MCF 10A (cell line): Measurements from ENCODE around the gene FBXL4. TPM values are rescaled to one million over a fixed set of nuclear protein-coding genes. Genes with fewer than 3 reads are reported as not detected.

Source experiments
- Bru-seq: library from RNA; stranded (reverse); fragments of 400-500 nt; gene quantifications from one replicate; lab custom pipeline; 2021; lab: Mats Ljungman, UMichigan
- BruChase-seq, 2 experiments: library from RNA; stranded (reverse); fragments of 400-500 nt; gene quantifications; one replicate each; lab custom pipeline; 2021; lab: Mats Ljungman, UMichigan
- BruUV-seq: library from RNA; stranded (reverse); fragments of 400-500 nt; replicated peaks from 2 replicates; lab custom pipeline; 2021; lab: Mats Ljungman, UMichigan
- CTCF ChIA-PET: fragments of 300-600 bp; sonication (Branson Sonifier 250); formaldehyde crosslinking; extraction: SDS; loops from one replicate; lab custom pipeline; 2021; ENCODE audit warnings: antibody characterized with exemption, inconsistent platforms; lab: Yijun Ruan, JAX
- POLR2A ChIA-PET: fragments of 300-600, 350-650 bp; sonication (Branson Sonifier 250); formaldehyde crosslinking; extraction: SDS; loops from one replicate; lab custom pipeline; 2020; ENCODE audit warnings: antibody characterized with exemption, inconsistent platforms; lab: Yijun Ruan, JAX
- DNase-seq: peaks from one replicate; pipeline ENCODE4 v3.0.0-alpha.2; 2018; ENCODE audit not compliant: unreplicated experiment
- H3K27ac Mint-ChIP-seq: one replicate; pipeline ENCODE4 v1.8.0; 2022; ENCODE audit warnings: mild to moderate bottlenecking, low read depth, mixed read lengths; ENCODE audit not compliant: unreplicated experiment
- H3K27me3 Mint-ChIP-seq: one replicate; pipeline ENCODE4 v1.8.0; 2022; ENCODE audit warnings: mixed read lengths; ENCODE audit not compliant: insufficient read depth, unreplicated experiment
- H3K36me3 Mint-ChIP-seq: one replicate; pipeline ENCODE4 v1.8.0; 2022; ENCODE audit warnings: mild to moderate bottlenecking, moderate library complexity, mixed read lengths; ENCODE audit not compliant: insufficient read depth, unreplicated experiment
- H3K4me1 Mint-ChIP-seq: one replicate; pipeline ENCODE4 v1.8.0; 2022; ENCODE audit warnings: mixed read lengths; ENCODE audit not compliant: insufficient read depth, unreplicated experiment
- H3K4me3 Mint-ChIP-seq: one replicate; pipeline ENCODE4 v1.8.0; 2022; ENCODE audit warnings: mild to moderate bottlenecking, moderate library complexity, mixed read lengths; ENCODE audit not compliant: unreplicated experiment
- H3K9me3 Mint-ChIP-seq: one replicate; pipeline ENCODE4 v1.8.0; 2022; ENCODE audit warnings: mixed read lengths; ENCODE audit not compliant: unreplicated experiment
- intact Hi-C: fragments of 100-400 bp; cut with micrococcal nuclease; formaldehyde crosslinking; loops from 2 replicates; pipeline ENCODE4 v1.14.1; 2022
- long read RNA-seq: library from polyadenylated mRNA; stranded (forward); transcript quantifications from one replicate; pipeline ENCODE4 v2.0.0, GENCODE V29; 2022
- total RNA-seq: library from RNA; stranded (reverse); gene quantifications from 2 replicates; pipeline ENCODE4 v1.2.3, GENCODE V29; 2022
- TF ChIP-seq, protein P1 (sequence below): fragments of 200-600 bp; IDR thresholded peaks from one replicate; pipeline ENCODE4 v1.8.0; 2022; ENCODE audit warnings: antibody characterized with exemption, mild to moderate bottlenecking; ENCODE audit not compliant: unreplicated experiment

Gene FBXL4
- total RNA-seq (11.3 and 15.7 TPM in 2 replicates), Bru-seq, nascent RNA (percentile 85 among the genes with signal in this experiment), BruChase-seq, experiment 1, labeled RNA remaining after a 6-hour chase (percentile 79 among the genes with signal in this experiment), BruChase-seq, experiment 2, labeled RNA remaining after a 2-hour chase (percentile 86 among the genes with signal in this experiment)
- long read RNA-seq, full-length matches to known transcripts = 15 of 37 reads
- long read RNA-seq, partial matches to known transcripts = 6 of 37 reads
- long read RNA-seq, other reads (novel, unspliced or antisense) = 16 of 37 reads

DNA sequence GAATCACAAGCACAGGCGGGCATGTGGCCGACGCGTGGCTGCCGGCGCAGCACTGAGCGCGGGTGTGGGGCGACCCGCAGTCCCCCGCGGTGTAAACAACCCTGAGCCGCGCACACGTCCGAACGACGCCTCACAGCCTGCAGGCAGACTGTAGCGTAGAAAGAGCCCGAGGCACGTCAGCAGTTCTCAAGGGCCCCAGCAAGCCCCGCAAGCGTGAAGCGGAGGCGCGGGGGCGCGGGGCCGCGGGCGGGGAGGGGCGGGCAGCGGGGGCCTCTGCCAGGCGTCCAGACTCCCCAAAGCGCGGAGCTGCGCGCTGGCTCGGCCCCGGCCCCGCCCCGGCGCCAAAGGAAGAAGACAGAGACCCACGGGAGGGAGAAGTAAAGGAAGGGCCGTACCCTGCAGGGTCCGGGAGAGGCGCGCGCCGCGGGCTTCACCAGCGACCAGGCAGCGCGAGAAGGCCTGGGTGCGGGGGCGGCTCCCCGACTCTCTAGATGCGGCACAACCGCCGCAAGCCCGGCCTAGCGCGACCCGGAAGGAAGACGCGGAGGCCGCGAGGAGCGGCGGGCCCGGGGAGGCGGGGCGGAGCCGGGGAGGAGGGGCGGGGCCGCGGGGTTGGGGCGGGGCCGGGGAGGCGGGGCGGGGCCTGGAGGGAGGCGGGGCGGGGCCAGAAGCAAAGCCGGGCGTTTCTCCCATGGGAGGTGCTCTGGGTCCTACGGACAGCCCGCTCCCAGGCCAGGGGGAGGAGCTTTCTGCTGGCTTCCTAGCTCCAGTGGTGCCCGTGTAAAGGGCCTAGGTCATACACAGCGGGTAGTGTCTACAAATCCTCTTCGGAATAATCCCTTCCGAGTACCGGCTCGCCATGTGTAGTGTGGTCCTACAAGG lies at the start of gene FBXL4:
FBXL4 (minus strand) TSS at position 536 of the 882 bp plus-strand sequence. CDS start 20,958 bp downstream, outside the sequence.
- POLR2A ChIA-PET = interaction anchor here (0.6 to 1.5 kb wide), 7 partner anchors 10 to 1767 kb away, joined by 3 to 6 read pairs (median 3); no protein-coding TSS in a partner anchor

DNA sequence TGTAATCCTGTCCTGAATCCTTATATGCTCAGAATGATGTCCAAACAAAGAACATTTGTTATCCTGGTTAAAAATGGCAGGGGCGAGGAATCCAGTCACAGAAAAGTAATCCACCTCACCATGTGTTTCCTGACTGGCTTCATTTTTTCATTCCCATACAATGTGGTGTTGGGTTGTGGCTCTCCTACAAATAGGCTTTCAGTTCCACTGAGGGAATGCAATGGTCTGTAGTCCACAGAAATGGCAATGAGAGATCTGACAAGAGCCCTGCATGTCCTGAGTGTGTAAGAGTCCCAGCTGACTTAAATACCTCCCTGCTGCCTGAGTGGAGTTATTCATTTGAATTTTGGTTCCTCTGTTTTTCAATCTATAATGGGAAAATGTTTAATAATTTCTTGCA lies 47.4 kb upstream of the FBXL4 start:
- ChIA-PET POLR2A (no interaction called here), CTCF (no interaction called here)
- BruUV-seq = no TSS peak
- Mint-ChIP-seq H3K4me3 (no peak overlapping the region), H3K4me1 (no peaks in the 10 kb centered on the region), H3K27me3 (peaks cover 60% of the 10 kb centered on the region), H3K36me3 (no peaks in the 10 kb centered on the region), H3K27ac (no peak overlapping the region), H3K9me3 (no peaks in the 10 kb centered on the region)
- intact Hi-C loops = no loop called here
- no peak for DNase-seq
- TF ChIP-seq, protein P1, sequence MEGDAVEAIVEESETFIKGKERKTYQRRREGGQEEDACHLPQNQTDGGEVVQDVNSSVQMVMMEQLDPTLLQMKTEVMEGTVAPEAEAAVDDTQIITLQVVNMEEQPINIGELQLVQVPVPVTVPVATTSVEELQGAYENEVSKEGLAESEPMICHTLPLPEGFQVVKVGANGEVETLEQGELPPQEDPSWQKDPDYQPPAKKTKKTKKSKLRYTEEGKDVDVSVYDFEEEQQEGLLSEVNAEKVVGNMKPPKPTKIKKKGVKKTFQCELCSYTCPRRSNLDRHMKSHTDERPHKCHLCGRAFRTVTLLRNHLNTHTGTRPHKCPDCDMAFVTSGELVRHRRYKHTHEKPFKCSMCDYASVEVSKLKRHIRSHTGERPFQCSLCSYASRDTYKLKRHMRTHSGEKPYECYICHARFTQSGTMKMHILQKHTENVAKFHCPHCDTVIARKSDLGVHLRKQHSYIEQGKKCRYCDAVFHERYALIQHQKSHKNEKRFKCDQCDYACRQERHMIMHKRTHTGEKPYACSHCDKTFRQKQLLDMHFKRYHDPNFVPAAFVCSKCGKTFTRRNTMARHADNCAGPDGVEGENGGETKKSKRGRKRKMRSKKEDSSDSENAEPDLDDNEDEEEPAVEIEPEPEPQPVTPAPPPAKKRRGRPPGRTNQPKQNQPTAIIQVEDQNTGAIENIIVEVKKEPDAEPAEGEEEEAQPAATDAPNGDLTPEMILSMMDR = no peak

More for the DNA sequence above, at the start of gene FBXL4:
- H3K27ac Mint-ChIP-seq = peak within 1 kb of the TSS; percentile 95
- H3K27me3 Mint-ChIP-seq = peaks cover 6% of the 10 kb centered on the region
- no peaks in the 10 kb centered on the region for H3K36me3 Mint-ChIP-seq
- peaks cover 21% of the 10 kb centered on the region for H3K4me1 Mint-ChIP-seq
- intact Hi-C loops = loop anchor here (10.0 kb wide), 1 partner anchor 477 kb away; the partner anchor contains the start of gene PNISR
- DNase-seq = peak; percentile 91
- peak within 1 kb of the TSS; percentile 88 for H3K4me3 Mint-ChIP-seq
- CTCF ChIA-PET = no interaction called here
- no TSS peak for BruUV-seq
- TF ChIP-seq, protein P1 = no peak
- peaks cover 6% of the 10 kb centered on the region for H3K9me3 Mint-ChIP-seq

DNA sequence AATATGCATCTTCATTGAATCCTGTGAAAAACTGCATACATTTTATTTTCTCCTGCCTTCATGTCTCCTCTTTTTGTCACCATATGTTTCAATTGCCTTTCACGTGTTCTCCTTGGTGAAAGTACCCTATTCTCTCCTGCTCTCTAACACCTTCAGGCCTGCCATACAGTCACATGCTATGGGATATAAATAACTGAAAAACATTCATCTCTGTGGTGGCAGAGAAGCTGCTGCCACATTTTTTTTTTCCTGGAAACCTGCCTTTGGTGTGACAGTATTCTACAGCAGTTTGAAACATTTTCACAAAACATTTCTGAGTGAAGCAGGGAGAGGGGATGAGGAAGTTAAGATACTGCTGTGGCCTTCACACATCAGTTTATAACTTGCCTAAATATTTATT lies 44.8 kb upstream of the FBXL4 start:
- no peak overlapping the region for H3K27ac Mint-ChIP-seq
- TF ChIP-seq, protein P1 = no peak
- no peak overlapping the region for H3K4me3 Mint-ChIP-seq
- peaks cover 49% of the 10 kb centered on the region for H3K27me3 Mint-ChIP-seq
- intact Hi-C loops = no loop called here
- ChIA-PET POLR2A (no interaction called here), CTCF (no interaction called here)
- BruUV-seq = no TSS peak
- no peak for DNase-seq
- H3K36me3 Mint-ChIP-seq = no peaks in the 10 kb centered on the region
- no peaks in the 10 kb centered on the region for H3K9me3 Mint-ChIP-seq
- no peaks in the 10 kb centered on the region for H3K4me1 Mint-ChIP-seq

DNA sequence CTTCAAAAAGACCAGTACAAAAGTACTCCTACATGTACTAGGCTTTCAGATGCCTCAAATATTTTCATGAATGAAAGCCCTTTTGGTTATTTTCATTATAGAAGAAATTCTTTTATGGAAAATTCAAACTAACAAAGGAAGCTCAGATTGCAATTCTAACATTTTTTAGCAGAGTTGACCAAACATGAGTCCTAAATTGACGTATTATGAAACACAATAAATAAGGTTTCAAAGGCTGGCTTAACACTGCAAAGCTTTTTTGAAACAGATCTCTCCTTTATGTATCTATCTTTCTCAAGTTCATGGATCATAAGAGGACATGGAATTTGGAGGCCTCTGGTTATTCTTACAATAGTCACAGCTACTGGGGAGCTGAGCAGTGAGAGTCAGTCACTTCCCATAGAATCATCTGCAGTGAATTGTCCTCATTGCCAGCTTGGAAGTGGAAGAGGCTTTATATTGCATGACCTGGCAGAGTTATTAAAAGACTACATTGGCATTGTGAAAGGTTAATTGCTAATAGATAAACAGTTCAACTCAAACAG lies 38.4 kb upstream of the FBXL4 start:
- CTCF ChIA-PET = interaction anchor here (0.7 kb wide), 1 partner anchor 15 kb away, joined by 3 read pairs; no protein-coding TSS in a partner anchor
- BruUV-seq = no TSS peak
- H3K27me3 Mint-ChIP-seq = peaks cover 61% of the 10 kb centered on the region
- no peak overlapping the region for H3K27ac Mint-ChIP-seq
- no peak for DNase-seq
- H3K4me3 Mint-ChIP-seq = no peak overlapping the region
- H3K36me3 Mint-ChIP-seq = no peaks in the 10 kb centered on the region
- TF ChIP-seq, protein P1 = no peak
- POLR2A ChIA-PET = no interaction called here
- intact Hi-C loops = no loop called here
- no peaks in the 10 kb centered on the region for H3K9me3 Mint-ChIP-seq
- H3K4me1 Mint-ChIP-seq = no peaks in the 10 kb centered on the region
